Activated CD8-positive, alpha-beta T cell treated with anti-CD3 and anti-CD28 coated beads for 36 hours (primary cell): ENCODE data around the gene PPDPF. TPM values are rescaled to one million over a fixed set of nuclear protein-coding genes. Genes with fewer than 3 reads are reported as not detected.
A peak's percentile ranks its signal among the peaks of the same experiment; 100 is the strongest.

Experiments used
- ATAC-seq: fragments of 200-7000 bp; cut with Tn5 transposase; one replicate; pipeline ENCODE4 v1.10.0; 2021; ENCODE audit warnings: mild to moderate bottlenecking, moderate library complexity
- CTCF ChIA-PET: fragments of 350-600 bp; sonication (Branson Sonifier 250); formaldehyde crosslinking; loops from one replicate; lab custom pipeline; 2021; ENCODE audit warnings: antibody characterized with exemption; lab: Charles Lee
- POLR2A ChIA-PET: fragments of 350-600 bp; sonication (Branson Sonifier 250); formaldehyde crosslinking; loops from one replicate; lab custom pipeline; 2021; ENCODE audit warnings: antibody characterized with exemption; lab: Charles Lee
- DNase-seq: peaks from one replicate; pipeline ENCODE4 v3.0.0-alpha.2; 2020
- H3K27ac Mint-ChIP-seq: one replicate; pipeline ENCODE4 v1.8.0; 2021; ENCODE audit warnings: mild to moderate bottlenecking, mixed read lengths
- H3K27me3 Mint-ChIP-seq: one replicate; pipeline ENCODE4 v1.8.0; 2021; ENCODE audit warnings: mixed read lengths
- H3K36me3 Mint-ChIP-seq: one replicate; pipeline ENCODE4 v1.8.0; 2021; ENCODE audit warnings: low read depth, mixed read lengths
- H3K4me1 Mint-ChIP-seq: one replicate; pipeline ENCODE4 v1.8.0; 2021; ENCODE audit warnings: low read depth, mixed read lengths
- H3K4me3 Mint-ChIP-seq: one replicate; pipeline ENCODE4 v1.8.0; 2021; ENCODE audit warnings: mild to moderate bottlenecking, moderate library complexity, mixed read lengths
- H3K9me3 Mint-ChIP-seq: one replicate; pipeline ENCODE4 v1.8.0; 2021; ENCODE audit warnings: mixed read lengths
- CTCF ChIP-seq: fragments of 200-600 bp; IDR thresholded peaks from one replicate; pipeline ENCODE4 v1.8.0; 2022; ENCODE audit warnings: antibody characterized with exemption, mild to moderate bottlenecking
- intact Hi-C: fragments of 100-400 bp; cut with micrococcal nuclease; formaldehyde crosslinking; loops from one replicate; pipeline ENCODE4 v1.10.0; 2022
- total RNA-seq, 2 experiments: library from RNA; stranded (reverse); gene quantifications; one replicate each; pipeline ENCODE4 v1.2.3, GENCODE V29; 2021

PPDPF gene
- total RNA-seq, 2 experiments from 2014 or later = 193 to 226 TPM

- ChIA-PET CTCF (no interaction called here), POLR2A (interaction anchor here (4.9 kb wide), 1 partner anchor 12 kb away, joined by 48 read pairs; no protein-coding TSS in a partner anchor)
- H3K36me3 Mint-ChIP-seq = no peaks in the 10 kb centered on the region
- ATAC-seq (no peak), DNase-seq (no peak)
- no peaks in the 10 kb centered on the region for H3K27me3 Mint-ChIP-seq
- H3K4me3 Mint-ChIP-seq = no peak overlapping the region
- TF ChIP-seq CTCF = no peak
- H3K9me3 Mint-ChIP-seq = no peaks in the 10 kb centered on the region
- H3K4me1 Mint-ChIP-seq = peaks cover 17% of the 10 kb centered on the region
- intact Hi-C loops = no loop called here
- H3K27ac Mint-ChIP-seq = no peak overlapping the region
These were observed 14.5 kb downstream of the PPDPF start for GRCh38 chr20:63534831-63535651.

GRCh38 chr20:63536241-63536977, 15.8 kb downstream of the PPDPF start:
- CTCF ChIA-PET = interaction anchor here (1.3 to 3.5 kb wide), 8 partner anchors 7 to 444 kb away, joined by 4 to 20 read pairs (median 8); partner anchors contain the start of genes ARFRP1, HELZ2, PRPF6 and SAMD10
- H3K27me3 Mint-ChIP-seq = no peaks in the 10 kb centered on the region
- POLR2A ChIA-PET = interaction anchor here (0.8 to 4.9 kb wide), 3 partner anchors 7 to 39 kb away, joined by 3 to 48 read pairs (median 6); no protein-coding TSS in a partner anchor
- ATAC-seq = no peak
- intact Hi-C loops = no loop called here
- no peaks in the 10 kb centered on the region for H3K9me3 Mint-ChIP-seq
- no peak for TF ChIP-seq CTCF
- no peak overlapping the region for H3K4me3 Mint-ChIP-seq
- DNase-seq = no peak
- H3K27ac Mint-ChIP-seq = no peak overlapping the region
- H3K4me1 Mint-ChIP-seq = peaks cover 17% of the 10 kb centered on the region
- no peaks in the 10 kb centered on the region for H3K36me3 Mint-ChIP-seq

- Mint-ChIP-seq H3K4me3 (peak within 1 kb of the TSS; percentile 47), H3K27ac (peak within 1 kb of the TSS; percentile 88), H3K9me3 (no peaks in the 10 kb centered on the region), H3K27me3 (no peaks in the 10 kb centered on the region), H3K4me1 (peaks cover 17% of the 10 kb centered on the region), H3K36me3 (no peaks in the 10 kb centered on the region)
- DNase-seq (peak; percentile 39), ATAC-seq (no peak)
- POLR2A ChIA-PET = interaction anchor here (0.7 to 4.9 kb wide), 12 partner anchors 8 to 542 kb away, joined by 3 to 48 read pairs (median 3); partner anchors contain the start of genes RGS19 and TPD52L2
- intact Hi-C loops = no loop called here
- CTCF ChIA-PET = interaction anchor here (0.6 to 3.5 kb wide), 47 partner anchors 8 to 532 kb away, joined by 3 to 20 read pairs (median 5); partner anchors contain the start of genes ARFRP1, FNDC11, HELZ2 and LIME1
- no peak for TF ChIP-seq CTCF
These were observed 16.5 kb downstream of the PPDPF start, which contains the start of gene PTK6 for GRCh38 chr20:63536997-63537524. Gene PTK6, minus strand, starts transcription at chr20:63537376. Its CDS starts 62 bp downstream, at chr20:63537314.

GRCh38 chr20:63537525-63538203, 17.1 kb downstream of the PPDPF start:
- TF ChIP-seq CTCF = peak; percentile 96

More at GRCh38 chr20:63537525-63538203, 17.1 kb downstream of the PPDPF start:
- DNase-seq = peak; percentile 98
- POLR2A ChIA-PET = interaction anchor here (0.6 to 4.9 kb wide), 13 partner anchors 9 to 541 kb away, joined by 3 to 48 read pairs (median 3); partner anchors contain the start of genes RGS19 and TPD52L2
- intact Hi-C loops = no loop called here
- Mint-ChIP-seq H3K27me3 (no peaks in the 10 kb centered on the region), H3K4me3 (peak overlapping the region; percentile 44), H3K27ac (peak overlapping the region; percentile 88), H3K9me3 (no peaks in the 10 kb centered on the region), H3K4me1 (peaks cover 17% of the 10 kb centered on the region), H3K36me3 (no peaks in the 10 kb centered on the region)
- ATAC-seq = peak; percentile 97
- CTCF ChIA-PET = interaction anchor here (0.5 to 3.5 kb wide), 52 partner anchors 8 to 532 kb away, joined by 3 to 20 read pairs (median 5); partner anchors contain the start of genes ARFRP1, FNDC11, HELZ2 and LIME1
